Aorta (tissue), 5 donors: ENCODE measurements around the gene TLR2. TPM values are rescaled to one million over a fixed set of nuclear protein-coding genes. Genes with fewer than 3 reads are reported as not detected.
A peak's percentile ranks its signal among the peaks of the same experiment; 100 is the strongest.

ENCODE experiments used
- ATAC-seq: fragments of 200-7000 bp; cut with Tn5 transposase; one replicate; pipeline ENCODE4 v1.9.1; 2022; ENCODE audit warnings: moderate library complexity; ENCODE audit not compliant: low FRiP score
- DNase-seq, 2 donors: peaks; one replicate each; pipeline ENCODE4 v3.0.0-alpha.2; 2020
- H3K27ac ChIP-seq, 2 donors: one replicate each; pipeline ENCODE4 v1.5.1; 2013; ENCODE audit warnings: low read length in 2 of 2, mild to moderate bottlenecking in 2 of 2, moderate library complexity in 2 of 2, control low read depth in 1 of 2, inconsistent platforms in 1 of 2, low read depth in 1 of 2
- H3K27me3 ChIP-seq, 2 donors: one replicate each; pipeline ENCODE4 v1.6.1; 2013; ENCODE audit warnings: control low read depth in 1 of 2, low read length in 1 of 2, mild to moderate bottlenecking in 1 of 2, moderate library complexity in 1 of 2; ENCODE audit not compliant: insufficient read depth in 2 of 2, control insufficient read depth in 1 of 2
- H3K36me3 ChIP-seq, 2 donors: one replicate each; pipeline ENCODE4 v1.6.1; 2013; ENCODE audit warnings: control low read depth in 1 of 2, low read length in 1 of 2, mild to moderate bottlenecking in 1 of 2; ENCODE audit not compliant: insufficient read depth in 2 of 2, control insufficient read depth in 1 of 2
- H3K4me1 ChIP-seq, 2 donors: one replicate each; pipeline ENCODE4 v1.6.1; 2013; ENCODE audit warnings: low read length in 2 of 2, control low read depth in 1 of 2, mild to moderate bottlenecking in 1 of 2, moderate library complexity in 1 of 2; ENCODE audit not compliant: insufficient read depth in 2 of 2, control insufficient read depth in 1 of 2
- H3K4me3 ChIP-seq, 2 donors: one replicate each; pipeline ENCODE4 v1.5.1; 2013; ENCODE audit warnings: low read length in 2 of 2, control low read depth in 1 of 2, mild to moderate bottlenecking in 1 of 2
- H3K9me3 ChIP-seq: one replicate; pipeline ENCODE4 v1.6.1; 2013; ENCODE audit warnings: mild to moderate bottlenecking, low read length; ENCODE audit not compliant: control insufficient read depth
- WGBS, 2 donors: extraction: QIAGEN DNeasy Blood & Tissue Kit; methylation state at CpG; one replicate each; pipeline ENCODE4 v1.1.7; 2013; 5-methylcytosine and 5-hydroxymethylcytosine counted together
- intact Hi-C, 2 donors: fragments of 100-400 bp; cut with DNase I; formaldehyde crosslinking; loops; one replicate each; pipeline versions ENCODE4 v1.14.2 to v1.15.0; 2022
- polyA plus RNA-seq, 2 donors: library from polyadenylated mRNA; stranded (reverse); fragments of 200-250 nt; gene quantifications; one replicate each; pipeline ENCODE4 v1.2.3, GENCODE V29; 2013
- total RNA-seq, 2 donors: library from RNA; stranded (reverse); fragmentation: NEBNext Ultra II Directional; extraction: Animal tissue kit (Norgen Biotek cat#: 25700); gene quantifications; one replicate each; pipeline ENCODE4 v1.2.1, GENCODE V29; 2021
- donor health status: healthy with polysubstance abuse.
- donor health status: Bipolar disorder and iron deficiency.
- donor health status: DM: no; HTN: no; CAD: no.
- donor health status: DM: no; HTN: no; CAD: no.
- donor health status: DM: yes; HTN: yes; CAD: no.

TLR2 gene
- total and polyA plus RNA-seq, 4 donors: 6.1 to 55.7 (median 31.3) TPM

DNA sequence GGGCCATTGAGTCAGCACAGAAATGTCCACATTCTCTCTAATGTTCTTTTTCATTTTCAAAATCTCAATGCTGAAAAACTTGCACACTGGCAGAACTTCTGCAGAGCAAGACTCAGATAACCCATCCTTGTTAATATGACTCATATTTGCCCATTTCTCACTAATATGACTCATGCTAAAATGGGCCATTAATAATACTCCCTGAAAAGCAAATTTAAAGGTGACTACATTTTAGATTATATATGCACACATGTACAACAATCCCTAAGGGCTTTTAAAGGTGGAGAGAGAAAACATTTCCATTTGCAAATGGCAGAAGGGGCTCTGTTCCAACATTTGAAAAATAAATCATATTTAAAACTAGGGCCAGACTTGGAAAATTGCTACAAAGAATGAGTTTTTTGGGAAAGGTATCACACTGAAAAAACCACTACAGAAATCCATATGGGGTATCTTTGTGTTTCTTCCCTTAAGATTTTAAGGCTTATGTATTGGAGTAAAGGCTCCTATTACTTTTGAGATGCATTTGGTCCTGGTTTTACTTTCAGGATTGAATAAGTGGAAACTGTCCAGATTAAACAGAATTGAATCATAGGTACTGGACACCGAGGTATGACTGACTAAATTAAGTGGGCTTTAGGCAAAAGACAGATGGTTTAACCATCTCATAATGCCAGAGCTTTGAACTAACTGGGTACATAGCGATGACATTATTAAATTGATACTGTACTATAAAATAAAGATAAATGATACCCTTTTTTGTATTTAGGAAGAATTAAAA, 30.0 kb downstream of the TLR2 start:
- intact Hi-C loops: no loop called here
- Histone ChIP-seq H3K4me3 (no peak overlapping the region), H3K27ac (no peak overlapping the region), H3K9me3 (no peaks in the 10 kb centered on the region), H3K4me1 (peaks cover 0 to 4% of the 10 kb centered on the region in 2 donors), H3K36me3 (no peaks in the 10 kb centered on the region), H3K27me3 (no peaks in the 10 kb centered on the region)
- WGBS, 2 donors: 50 to 53% methylated on average over 2 of the region's 2 CpGs
- ATAC-seq (no peak), DNase-seq (no peak)

- no peak overlapping the region for H3K4me3 ChIP-seq
- 90% methylated on average over 1 of the region's 1 CpG for WGBS, 2 donors
- no peaks in the 10 kb centered on the region for H3K27me3 ChIP-seq
- intact Hi-C loops: no loop called here
- ATAC-seq (no peak), DNase-seq (no peak)
- no peak overlapping the region for H3K27ac ChIP-seq
- no peaks in the 10 kb centered on the region for H3K9me3 ChIP-seq
- no peaks in the 10 kb centered on the region for H3K4me1 ChIP-seq
- no peaks in the 10 kb centered on the region for H3K36me3 ChIP-seq
Measured at GRCh38 chr4:153722036-153722435, 38.0 kb downstream of the TLR2 start.

DNA sequence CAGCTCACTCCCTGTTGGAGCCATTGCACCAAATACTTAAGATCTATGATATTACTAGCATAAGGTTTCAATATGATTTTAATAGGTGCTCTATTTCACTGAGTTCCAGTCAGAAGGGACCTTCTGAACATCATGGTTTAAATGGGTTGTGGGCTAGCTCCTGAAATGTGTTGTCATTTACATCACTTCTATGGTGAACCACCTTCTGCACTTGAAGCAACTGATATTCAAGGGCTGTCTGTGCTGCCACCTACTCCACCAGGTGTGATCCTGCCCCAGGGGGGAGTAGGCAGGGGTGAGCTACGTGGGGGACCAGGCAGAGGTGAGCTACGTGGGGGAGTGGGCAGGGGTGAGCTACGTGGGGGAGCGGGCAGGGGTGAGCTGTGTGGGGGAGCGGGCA, 40.5 kb downstream of the TLR2 start:
- Histone ChIP-seq H3K9me3 (no peaks in the 10 kb centered on the region), H3K27me3 (no peaks in the 10 kb centered on the region), H3K36me3 (no peaks in the 10 kb centered on the region), H3K4me3 (no peak overlapping the region), H3K27ac (no peak overlapping the region), H3K4me1 (no peaks in the 10 kb centered on the region)
- DNase-seq (no peak), ATAC-seq (no peak)
- intact Hi-C loops: no loop called here
- 96 to 98% methylated on average over 5 of the region's 5 CpGs for WGBS, 2 donors

- Histone ChIP-seq H3K9me3 (no peaks in the 10 kb centered on the region), H3K27ac (no peak overlapping the region), H3K36me3 (no peaks in the 10 kb centered on the region), H3K27me3 (no peaks in the 10 kb centered on the region), H3K4me1 (no peaks in the 10 kb centered on the region), H3K4me3 (no peak overlapping the region)
- intact Hi-C loops: no loop called here
- DNase-seq (no peak), ATAC-seq (peak; percentile 71)
- 91 to 95% methylated on average over 5 of the region's 5 CpGs for WGBS, 2 donors
Measured at GRCh38 chr4:153725136-153725830, 41.2 kb downstream of the TLR2 start.

- 87 to 90% methylated on average over 1 of the region's 1 CpG for WGBS, 2 donors
- Histone ChIP-seq H3K27ac (no peak overlapping the region), H3K36me3 (no peaks in the 10 kb centered on the region), H3K27me3 (no peaks in the 10 kb centered on the region), H3K4me1 (no peaks in the 10 kb centered on the region), H3K4me3 (no peak overlapping the region), H3K9me3 (no peaks in the 10 kb centered on the region)
- ATAC-seq: no peak
- DNase-seq: no peak
- intact Hi-C loops: no loop called here
Measured at GRCh38 chr4:153725831-153726154, 41.7 kb downstream of the TLR2 start.

- DNase-seq (no peak), ATAC-seq (no peak)
- Histone ChIP-seq H3K27ac (no peak overlapping the region), H3K36me3 (no peaks in the 10 kb centered on the region), H3K9me3 (no peaks in the 10 kb centered on the region), H3K4me1 (no peaks in the 10 kb centered on the region), H3K27me3 (no peaks in the 10 kb centered on the region), H3K4me3 (no peak overlapping the region)
- intact Hi-C loops: no loop called here
- 96% methylated on average over 5 of the region's 5 CpGs for WGBS, 2 donors
Measured at GRCh38 chr4:153728151-153728550, 44.1 kb downstream of the TLR2 start.

DNA sequence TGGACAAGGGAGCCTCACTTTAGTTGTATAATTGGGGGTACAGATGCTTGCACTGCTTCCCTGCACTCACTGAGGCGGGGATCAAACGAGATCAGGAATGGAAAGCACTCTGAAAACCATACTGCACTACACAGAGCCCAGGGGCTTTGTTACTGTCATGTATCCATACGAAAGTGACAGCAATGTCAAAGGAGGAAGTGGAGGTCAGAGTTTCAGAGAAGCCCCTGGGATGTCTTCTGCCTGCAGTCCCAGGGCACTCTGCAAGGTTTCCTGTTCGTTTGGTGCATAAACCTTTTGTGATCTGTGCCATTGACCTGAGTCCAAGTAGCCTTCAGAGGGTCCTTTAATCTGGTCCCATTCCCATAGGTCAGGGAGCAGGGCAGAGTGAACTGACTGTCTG, 44.6 kb downstream of the TLR2 start:
- H3K27ac ChIP-seq: no peak overlapping the region
- ATAC-seq (no peak), DNase-seq (no peak)
- H3K4me1 ChIP-seq: no peaks in the 10 kb centered on the region
- intact Hi-C loops: no loop called here
- 82 to 88% methylated on average over 4 of the region's 4 CpGs for WGBS, 2 donors
- H3K36me3 ChIP-seq: no peaks in the 10 kb centered on the region
- H3K27me3 ChIP-seq: no peaks in the 10 kb centered on the region
- H3K9me3 ChIP-seq: no peaks in the 10 kb centered on the region
- H3K4me3 ChIP-seq: no peak overlapping the region

DNA sequence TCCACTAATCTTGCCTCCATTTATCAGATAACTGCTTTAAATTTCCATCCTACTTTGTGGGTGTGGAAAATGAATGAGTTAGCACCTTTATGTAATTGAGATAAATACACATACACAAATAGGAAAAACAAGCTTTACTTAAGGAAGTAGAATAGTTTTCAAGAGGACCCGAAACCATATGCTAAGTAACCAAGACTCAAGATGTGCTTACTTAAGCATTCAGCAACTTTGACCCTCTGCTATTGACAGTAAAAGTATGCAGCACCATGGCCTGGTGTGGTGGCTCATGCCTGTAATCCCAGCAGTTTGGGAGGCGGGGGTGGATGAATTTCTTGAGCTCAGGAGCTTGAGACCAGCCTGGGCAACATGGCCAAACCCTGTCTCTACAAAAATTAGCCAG, 45.8 kb downstream of the TLR2 start:
- no peaks in the 10 kb centered on the region for H3K9me3 ChIP-seq
- WGBS, 2 donors: 89 to 98% methylated on average over 2 of the region's 2 CpGs
- H3K27me3 ChIP-seq: no peaks in the 10 kb centered on the region
- intact Hi-C loops: no loop called here
- no peaks in the 10 kb centered on the region for H3K4me1 ChIP-seq
- DNase-seq (no peak), ATAC-seq (no peak)
- no peaks in the 10 kb centered on the region for H3K36me3 ChIP-seq
- no peak overlapping the region for H3K27ac ChIP-seq
- no peak overlapping the region for H3K4me3 ChIP-seq

DNA sequence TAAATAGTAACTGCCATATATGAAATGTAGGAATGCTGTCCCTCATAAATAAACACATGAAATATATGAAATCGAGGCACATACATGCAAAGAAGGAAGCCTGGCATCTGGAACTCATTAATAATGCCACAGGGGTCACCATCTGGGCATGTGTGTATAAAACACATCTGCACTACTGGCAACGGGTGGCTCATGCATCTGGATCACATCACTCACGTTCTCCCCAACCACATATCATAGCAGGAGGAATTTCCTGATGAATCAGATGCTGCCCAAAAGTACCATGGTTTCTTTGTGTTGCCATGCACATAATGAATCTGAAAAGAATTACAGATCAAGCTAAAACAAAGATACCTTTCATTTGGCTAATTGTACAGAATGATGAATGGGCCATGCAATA, 47.2 kb downstream of the TLR2 start:
- no peaks in the 10 kb centered on the region for H3K27me3 ChIP-seq
- no peaks in the 10 kb centered on the region for H3K36me3 ChIP-seq
- no peak overlapping the region for H3K4me3 ChIP-seq
- 17 to 34% methylated on average over 3 of the region's 3 CpGs for WGBS, 2 donors
- no peaks in the 10 kb centered on the region for H3K4me1 ChIP-seq
- DNase-seq: no peak
- intact Hi-C loops: no loop called here
- no peak for ATAC-seq
- no peak overlapping the region for H3K27ac ChIP-seq
- no peaks in the 10 kb centered on the region for H3K9me3 ChIP-seq
